ENCODE measurements around the gene TM4SF5. TPM values are rescaled to one million over a fixed set of nuclear protein-coding genes. Genes with fewer than 3 reads are reported as not detected.

The TM4SF5 gene
- not detected for total RNA-seq

- TF ChIP-seq EP300 (IDR thresholded peaks at IDR 0.05) (no peak), POLR2A (IDR thresholded peaks at IDR 0.05) (no peak), CTCF (IDR thresholded peaks at IDR 0.05) (no peak)
- Histone ChIP-seq H3K9me3 (no peaks in the 10 kb centered on the region), H3K36me3 (no peaks in the 10 kb centered on the region), H3K27ac (peak within 1 kb of the TSS in 1 of 4 donors; percentile 10), H3K27me3 (peaks cover 0 to 12% of the 10 kb centered on the region in 2 donors), H3K4me1 (no peaks in the 10 kb centered on the region), H3K4me3 (no peak within 1 kb of the TSS)
- no peak for DNase-seq (ENCODE audit: low spot score in 2 of 2)
- 65 to 71% methylated on average over 13 of the region's 13 CpGs for WGBS, 2 donors
These were observed at the start of gene TM4SF5 for GRCh38 chr17:4771519-4772234. Gene TM4SF5, plus strand, starts transcription at chr17:4771886. Its CDS starts 37 bp downstream, at chr17:4771923.

GRCh38 chr17:4722678-4723240, 48.9 kb upstream of the TM4SF5 start:
- Histone ChIP-seq H3K9me3 (no peaks in the 10 kb centered on the region), H3K4me1 (peaks cover 0 to 6% (median 0%) of the 10 kb centered on the region in 4 donors), H3K4me3 (no peak overlapping the region), H3K27ac (no peak overlapping the region), H3K36me3 (peaks cover 0 to 35% (median 6%) of the 10 kb centered on the region in 3 donors), H3K27me3 (no peaks in the 10 kb centered on the region)
- no peak for TF ChIP-seq EP300 (IDR thresholded peaks at IDR 0.05)
- WGBS, 2 donors, result 85 to 88% methylated on average over 16 of the region's 16 CpGs
- DNase-seq (ENCODE audit: low spot score in 2 of 2), result no peak

GRCh38 chr17:4724650-4725049, 47.0 kb upstream of the TM4SF5 start:
- no peak overlapping the region for H3K4me3 ChIP-seq
- H3K27ac ChIP-seq, result no peak overlapping the region
- H3K27me3 ChIP-seq, result no peaks in the 10 kb centered on the region
- H3K4me1 ChIP-seq, result peaks cover 0 to 6% (median 0%) of the 10 kb centered on the region in 4 donors
- no peaks in the 10 kb centered on the region for H3K9me3 ChIP-seq
- no peak for DNase-seq (ENCODE audit: low spot score in 2 of 2)
- TF ChIP-seq CTCF (IDR thresholded peaks at IDR 0.05) (no peak), EP300 (IDR thresholded peaks at IDR 0.05) (no peak), POLR2A (IDR thresholded peaks at IDR 0.05) (no peak)
- WGBS, 2 donors, result 79 to 83% methylated on average over 5 of the region's 5 CpGs
- peaks cover 0 to 16% (median 4%) of the 10 kb centered on the region in 3 donors for H3K36me3 ChIP-seq

GRCh38 chr17:4725646-4726310, 45.9 kb upstream of the TM4SF5 start:
- Histone ChIP-seq H3K9me3 (no peaks in the 10 kb centered on the region), H3K4me3 (no peak overlapping the region), H3K4me1 (peaks cover 0 to 10% (median 4%) of the 10 kb centered on the region in 4 donors), H3K36me3 (peaks cover 0 to 5% (median 0%) of the 10 kb centered on the region in 3 donors), H3K27me3 (no peaks in the 10 kb centered on the region), H3K27ac (peak overlapping the region in 2 of 4 donors; percentile 42 to 50)
- 77 to 78% methylated on average over 9 of the region's 9 CpGs for WGBS, 2 donors
- TF ChIP-seq POLR2A (IDR thresholded peaks at IDR 0.05), result no peak
- no peak for DNase-seq (ENCODE audit: low spot score in 2 of 2)

GRCh38 chr17:4728124-4728523, 43.6 kb upstream of the TM4SF5 start:
- 51% methylated on average over 3 of the region's 3 CpGs for WGBS, 2 donors
- Histone ChIP-seq H3K27ac (no peak overlapping the region), H3K9me3 (no peaks in the 10 kb centered on the region), H3K36me3 (peaks cover 0 to 3% (median 0%) of the 10 kb centered on the region in 3 donors), H3K4me1 (peaks cover 0 to 20% (median 14%) of the 10 kb centered on the region in 4 donors), H3K4me3 (no peak overlapping the region), H3K27me3 (no peaks in the 10 kb centered on the region)
- TF ChIP-seq EP300 (IDR thresholded peaks at IDR 0.05), result no peak
- no peak for TF ChIP-seq POLR2A (IDR thresholded peaks at IDR 0.05)
- no peak for TF ChIP-seq CTCF (IDR thresholded peaks at IDR 0.05)
- DNase-seq (ENCODE audit: low spot score in 2 of 2), result no peak

All from tibial nerve (tissue), 4 donors.